Ishikawa (cell line): ENCODE results near the gene ACTR6.

ENCODE experiments used
- CEBPB ChIP-seq: IDR thresholded peaks from 2 replicates; pipeline ENCODE4 v1.6.1; 2012
- CREB1 ChIP-seq: IDR thresholded peaks from 2 replicates; pipeline ENCODE4 v1.6.1; 2012; ENCODE audit warnings: low read depth
- EGR1 ChIP-seq: IDR thresholded peaks from 2 replicates; pipeline ENCODE4 v1.6.1; 2012
- EP300 ChIP-seq: IDR thresholded peaks from 2 replicates; pipeline ENCODE4 v1.6.1; 2012; ENCODE audit warnings: borderline replicate concordance
- FOXM1 ChIP-seq: IDR thresholded peaks from 2 replicates; pipeline ENCODE4 v1.6.1; 2012; ENCODE audit warnings: low read depth, borderline replicate concordance
- MAX ChIP-seq: IDR thresholded peaks from 2 replicates; pipeline ENCODE4 v1.6.1; 2012
- RAD21 ChIP-seq: IDR thresholded peaks from 2 replicates; pipeline ENCODE4 v1.6.1; 2012; ENCODE audit warnings: low read depth
- ZBTB7A ChIP-seq: IDR thresholded peaks from 2 replicates; pipeline ENCODE4 v1.6.1; 2012; ENCODE audit warnings: low read depth

DNA sequence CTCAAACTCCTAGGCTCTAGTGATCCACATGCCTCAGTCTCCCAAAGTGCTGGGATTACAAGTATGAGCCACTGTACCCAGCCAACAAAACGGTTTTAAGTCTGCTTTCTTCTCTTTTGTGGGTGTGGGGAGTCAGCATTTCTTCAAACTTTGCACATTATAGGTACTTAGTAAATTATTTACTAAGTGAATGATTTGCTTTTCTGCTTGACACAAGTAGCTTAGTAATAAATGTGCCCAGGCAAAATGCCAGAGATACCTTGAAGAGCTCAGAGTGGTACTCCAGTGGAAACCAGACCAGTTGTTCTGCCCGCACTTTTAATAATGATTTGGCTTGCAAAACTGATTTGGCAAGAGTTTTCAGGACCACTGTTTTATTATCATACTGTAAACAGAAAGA, 51.3 kb downstream of the ACTR6 start:
- no peak for TF ChIP-seq RAD21
- no peak for TF ChIP-seq MAX
- TF ChIP-seq CEBPB = no peak
- TF ChIP-seq FOXM1 = no peak
- no peak for TF ChIP-seq EGR1
- no peak for TF ChIP-seq CREB1
- TF ChIP-seq ZBTB7A = no peak
- TF ChIP-seq EP300 = no peak
